Activated naive CD4-positive, alpha-beta T cell treated with anti-CD3 and anti-CD28 coated beads, Interleukin-2, amount 10 ng/mL, durations not matched to agents 5 hours and 36 hours (primary cell): ENCODE measurements around the gene TRPV5. TPM values are rescaled to one million over a fixed set of nuclear protein-coding genes. Genes with fewer than 3 reads are reported as not detected.

ENCODE experiments used
- total RNA-seq, 2 experiments: library from RNA; stranded (reverse); gene quantifications; one replicate each; pipeline ENCODE4 v1.2.3, GENCODE V29; 2021

TRPV5 gene
- not detected for total RNA-seq

DNA sequence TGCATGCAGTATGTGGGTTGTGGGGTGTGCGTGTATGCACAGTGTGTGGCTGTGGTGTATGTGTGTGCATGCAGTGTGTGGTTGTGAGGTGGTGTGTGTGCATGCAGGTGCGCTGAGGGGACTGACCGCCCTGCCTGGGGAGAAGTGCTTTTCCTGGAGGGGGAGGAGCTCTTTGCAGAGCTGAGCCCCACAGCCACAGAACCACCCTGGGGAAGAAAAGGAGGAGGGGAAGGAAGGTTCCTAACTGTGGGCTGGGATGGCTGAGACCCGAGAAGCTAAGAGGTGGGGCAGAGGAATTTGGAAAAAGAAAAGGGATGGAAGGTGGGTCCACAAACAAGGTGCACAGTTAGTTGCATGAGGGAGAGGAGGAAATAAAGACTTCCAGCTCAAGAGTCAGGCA is at the start of gene TRPV5:
TSS of gene TRPV5 (minus strand) at position 123 of the 400 bp plus-strand sequence. CDS start 287 bp downstream, outside the sequence.

DNA sequence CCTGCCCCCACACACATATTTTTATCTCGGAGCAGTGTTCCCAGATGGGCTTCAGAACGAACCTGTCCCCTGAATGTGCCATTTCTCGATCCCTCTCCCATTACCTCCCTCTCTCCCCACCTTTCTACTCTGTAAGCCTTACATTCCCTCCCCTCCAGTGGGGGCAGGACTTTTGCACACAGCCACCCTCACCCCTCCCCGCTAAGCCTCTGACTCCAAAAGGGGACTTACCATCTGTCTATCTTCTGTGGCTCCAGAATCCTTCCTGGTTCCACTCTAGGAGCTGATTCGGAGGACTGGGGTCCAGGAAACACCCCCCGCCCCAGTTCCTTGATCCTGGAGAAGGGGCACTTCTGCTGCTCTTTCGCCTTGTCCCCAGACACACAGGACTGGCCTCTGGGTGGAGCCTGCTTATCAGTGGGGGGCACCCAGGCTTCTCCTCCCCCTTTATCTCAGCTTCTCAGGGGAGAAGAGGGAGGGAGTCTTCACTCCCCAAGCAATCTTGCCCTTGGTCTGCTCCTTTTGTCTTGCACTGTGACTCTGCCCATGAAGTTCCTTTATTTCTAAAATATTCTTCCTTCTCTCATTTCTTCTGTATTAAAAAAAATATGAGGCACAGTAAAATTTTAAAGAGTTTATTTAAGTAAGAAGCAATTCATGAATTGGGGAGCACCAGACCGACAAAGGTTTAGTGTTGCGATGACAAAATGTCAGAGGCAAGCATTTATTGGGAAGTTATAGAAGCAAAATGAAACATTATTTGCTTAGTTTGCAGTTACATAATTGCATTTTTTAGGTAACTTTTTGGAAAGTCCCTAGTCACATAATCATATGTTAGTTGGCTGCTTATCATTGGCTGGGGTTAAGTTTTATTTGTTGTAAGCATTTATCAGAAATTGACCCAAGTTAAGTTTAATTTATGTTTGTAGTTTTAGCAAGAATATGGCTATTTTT is 28.7 kb upstream of the TRPV5 start, which contains the start of gene KEL:
TSS of gene KEL (minus strand) at position 391 of the 954 bp plus-strand sequence. CDS start at position 234, 157 bp downstream.

DNA sequence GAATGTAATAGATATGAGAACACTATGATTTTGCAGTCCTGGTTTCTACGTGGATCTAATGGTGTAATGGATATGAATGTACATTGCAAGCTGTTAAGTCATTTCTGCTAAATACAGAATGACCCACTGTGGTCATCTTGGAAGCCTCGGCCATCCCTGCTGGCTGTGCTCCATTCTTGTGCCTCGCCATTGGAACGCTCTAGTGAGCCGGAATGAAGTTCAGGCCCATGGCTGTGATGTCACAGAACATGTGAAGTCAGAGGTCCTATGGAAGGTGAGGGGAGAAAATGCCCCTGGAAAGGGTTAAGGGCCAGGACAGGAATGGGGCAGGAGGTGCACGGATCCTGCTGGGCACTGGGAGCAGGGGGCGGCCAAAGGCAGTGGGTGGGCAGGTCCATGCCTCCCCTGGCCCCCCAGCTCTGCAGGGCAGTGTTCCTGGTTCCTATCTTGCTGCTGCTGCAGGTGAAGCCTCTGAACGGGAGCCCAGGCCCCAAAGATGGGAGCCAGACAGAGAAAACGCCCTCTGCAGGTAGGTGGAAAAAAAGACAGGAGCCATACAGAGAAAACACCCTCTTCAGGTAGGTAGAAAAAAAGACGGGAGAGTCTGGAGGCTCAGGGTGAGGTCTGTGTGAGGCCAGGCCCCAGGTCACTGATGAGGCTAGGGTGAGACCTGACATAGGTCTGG is 5.8 kb upstream of the TRPV5 start, which contains the start of gene LLCFC1:
TSS of gene LLCFC1 (plus strand) at position 259 of the 685 bp plus-strand sequence. CDS start at position 397, 138 bp downstream.

DNA sequence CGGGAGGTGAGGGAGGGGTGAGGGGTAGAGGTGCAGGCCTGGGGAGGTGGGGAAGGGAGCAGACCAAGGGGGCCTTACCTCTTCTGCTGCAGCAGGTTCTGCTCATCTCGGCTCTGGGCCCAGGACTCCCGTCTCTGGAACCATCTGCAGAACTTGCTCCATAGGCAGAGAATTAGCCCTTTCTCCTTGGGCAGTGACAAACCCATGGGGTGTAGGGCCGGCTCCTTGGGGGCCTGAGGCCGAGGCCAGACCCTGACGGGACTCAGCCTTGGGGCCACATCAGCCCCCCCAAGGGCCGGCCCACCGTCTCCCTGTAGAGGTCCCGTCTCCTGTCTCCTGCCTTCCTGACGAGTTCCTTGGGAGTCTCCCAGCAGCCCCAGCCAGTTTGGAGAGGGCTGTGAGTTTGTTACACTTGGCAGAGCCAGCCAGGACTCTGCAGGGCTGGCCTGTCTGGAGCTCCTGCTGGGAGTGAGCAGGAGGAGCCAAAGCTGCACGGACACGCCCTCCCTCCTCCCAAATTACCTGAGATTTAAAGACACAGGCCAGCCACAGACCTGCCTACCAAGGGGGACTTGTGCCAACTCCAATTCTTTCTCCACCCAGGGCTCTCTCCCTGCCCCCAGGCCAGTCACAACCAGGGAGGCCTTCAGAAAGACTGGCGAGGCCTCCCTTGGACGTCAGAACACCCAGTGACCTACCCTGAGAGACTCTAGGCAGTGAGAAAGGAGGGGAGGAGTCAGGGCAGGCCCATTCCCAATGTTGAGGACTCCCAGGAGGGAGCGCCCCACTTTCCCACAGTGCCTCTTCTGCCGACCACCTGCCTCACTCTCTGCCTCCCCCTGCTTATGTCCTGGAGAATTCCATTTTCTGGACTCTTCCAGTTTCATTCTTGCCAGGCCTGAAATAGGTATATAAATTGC is 48.0 kb downstream of the TRPV5 start, which contains the start of gene TRPV6:
TSS of gene TRPV6 (minus strand) at position 435 of the 920 bp plus-strand sequence.

Other genes starting within 250 kb of the TRPV5 start
- gene PRSS1, start 184.3 kb downstream of the TRPV5 start, total RNA-seq, result not detected
- not detected for gene PRSS2, start 162.8 kb downstream of the TRPV5 start, total RNA-seq
- 10 to 100 TPM; 23.6 to 24.2 TPM for gene EPHB6, start 78.7 kb downstream of the TRPV5 start, total RNA-seq
- not detected for gene TRPV6, start 48.0 kb downstream of the TRPV5 start, total RNA-seq
- not detected for gene LLCFC1, start 5.7 kb upstream of the TRPV5 start, total RNA-seq
- gene KEL, start 28.6 kb upstream of the TRPV5 start, total RNA-seq, result under 1 TPM; 0.17 to 0.33 TPM
- not detected for gene OR9A2, start 93.4 kb upstream of the TRPV5 start, total RNA-seq
- not detected for gene OR6V1, start 118.6 kb upstream of the TRPV5 start, total RNA-seq
- not detected for gene PIP, start 198.3 kb upstream of the TRPV5 start, total RNA-seq
- gene TAS2R39, start 249.7 kb upstream of the TRPV5 start, total RNA-seq, result not detected